HL-60 (cell line): Measurements from ENCODE around the gene TMEM120B.
"Not testable (repeated sequence)": the region's sequence is repeated elsewhere in the genome, so short reads cannot be mapped to it uniquely, and the experiment has no call there.

Experiments used
- DNase-seq, 2 experiments: peaks; one replicate each; pipeline ENCODE4 v3.0.0-alpha.2; 2010 to 2020; ENCODE audit warnings: low read depth in 1 of 2, low spot score in 1 of 2
- H3K27ac ChIP-seq: fragments of 250-450 bp; sonication (Bioruptor Pico); replicated peaks from 2 replicates; pipeline ENCODE4 v1.5.1; 2020; ENCODE audit warnings: mild to moderate bottlenecking, moderate library complexity
- H3K27me3 ChIP-seq: fragments of 250-450 bp; sonication (Bioruptor Pico); 2 replicates; pipeline ENCODE4 v1.5.1; 2021; ENCODE audit warnings: mild to moderate bottlenecking, moderate library complexity; ENCODE audit not compliant: insufficient read depth, poor library complexity, severe bottlenecking
- H3K4me3 ChIP-seq: replicated peaks from 2 replicates; pipeline ENCODE4 v1.5.1; 2011; ENCODE audit warnings: mild to moderate bottlenecking, control low read depth, low read length; ENCODE audit not compliant: insufficient read depth
- GABPA ChIP-seq: IDR thresholded peaks from 2 replicates; pipeline ENCODE4 v1.6.1; 2012; ENCODE audit warnings: low read depth
- POLR2AphosphoS5 ChIP-seq: IDR thresholded peaks from 2 replicates; pipeline ENCODE4 v1.6.1; 2012; ENCODE audit warnings: low read depth
- SPI1 ChIP-seq: IDR thresholded peaks from 2 replicates; pipeline ENCODE4 v1.6.1; 2012; ENCODE audit warnings: low read depth, mild to moderate bottlenecking, borderline replicate concordance
- TF ChIP-seq, protein P1 (sequence below): IDR thresholded peaks from one replicate; pipeline ENCODE4 v1.5.1; 2011; ENCODE audit warnings: low read length, control low read depth, inconsistent platforms; ENCODE audit not compliant: insufficient read depth
- TF ChIP-seq, protein P2 (sequence below): IDR thresholded peaks from 2 replicates; pipeline ENCODE4 v1.6.1; 2012; ENCODE audit warnings: low read depth; ENCODE audit not compliant: insufficient replicate concordance

Gene TMEM120B

DNA sequence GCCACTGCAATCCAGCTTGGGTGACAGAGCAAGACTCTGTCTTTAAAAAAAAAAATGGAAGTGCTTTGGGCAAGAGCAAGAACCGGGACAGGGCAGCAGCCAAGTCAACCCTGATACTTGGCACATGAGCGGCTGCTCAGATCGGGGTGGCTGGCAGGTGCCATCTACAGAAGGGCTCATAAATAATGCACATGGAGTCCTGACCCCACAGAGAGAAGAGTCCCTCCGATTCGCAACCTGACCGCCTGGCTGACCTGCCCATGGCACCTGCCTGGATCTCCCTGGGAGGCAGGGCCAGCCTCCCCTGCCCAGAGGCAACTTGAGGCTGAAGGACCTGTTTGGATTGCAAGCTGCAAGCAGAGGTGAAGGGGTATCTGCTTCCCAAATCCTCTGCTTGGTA is 9.6 kb upstream of the TMEM120B start:
- DNase-seq: no peak
- no peak for TF ChIP-seq SPI1
- TF ChIP-seq, protein P1, sequence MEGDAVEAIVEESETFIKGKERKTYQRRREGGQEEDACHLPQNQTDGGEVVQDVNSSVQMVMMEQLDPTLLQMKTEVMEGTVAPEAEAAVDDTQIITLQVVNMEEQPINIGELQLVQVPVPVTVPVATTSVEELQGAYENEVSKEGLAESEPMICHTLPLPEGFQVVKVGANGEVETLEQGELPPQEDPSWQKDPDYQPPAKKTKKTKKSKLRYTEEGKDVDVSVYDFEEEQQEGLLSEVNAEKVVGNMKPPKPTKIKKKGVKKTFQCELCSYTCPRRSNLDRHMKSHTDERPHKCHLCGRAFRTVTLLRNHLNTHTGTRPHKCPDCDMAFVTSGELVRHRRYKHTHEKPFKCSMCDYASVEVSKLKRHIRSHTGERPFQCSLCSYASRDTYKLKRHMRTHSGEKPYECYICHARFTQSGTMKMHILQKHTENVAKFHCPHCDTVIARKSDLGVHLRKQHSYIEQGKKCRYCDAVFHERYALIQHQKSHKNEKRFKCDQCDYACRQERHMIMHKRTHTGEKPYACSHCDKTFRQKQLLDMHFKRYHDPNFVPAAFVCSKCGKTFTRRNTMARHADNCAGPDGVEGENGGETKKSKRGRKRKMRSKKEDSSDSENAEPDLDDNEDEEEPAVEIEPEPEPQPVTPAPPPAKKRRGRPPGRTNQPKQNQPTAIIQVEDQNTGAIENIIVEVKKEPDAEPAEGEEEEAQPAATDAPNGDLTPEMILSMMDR: no peak
- Histone ChIP-seq H3K27ac (no peak overlapping the region), H3K4me3 (no peak overlapping the region), H3K27me3 (no peaks in the 10 kb centered on the region)

DNA sequence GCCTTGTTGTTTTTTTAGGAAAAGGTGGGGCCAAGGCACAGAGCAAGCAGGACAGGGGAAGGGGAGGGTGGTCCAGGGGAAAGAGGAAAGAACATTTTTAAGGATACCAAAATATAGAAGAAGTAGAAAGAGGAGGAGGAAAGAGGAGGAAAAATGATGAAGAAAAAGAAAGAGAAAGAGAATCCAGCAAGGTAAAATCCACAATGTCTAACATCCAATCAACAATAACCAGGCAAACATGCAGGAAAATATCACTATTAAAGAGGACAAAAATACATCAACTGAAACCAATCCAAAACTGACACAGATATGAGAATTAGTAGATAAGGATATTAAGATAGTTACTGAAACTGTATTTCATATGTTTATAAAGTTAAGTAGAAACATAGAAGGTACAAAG is 7.0 kb upstream of the TMEM120B start:
- Histone ChIP-seq H3K27me3 (no peaks in the 10 kb centered on the region), H3K4me3 (no peak overlapping the region), H3K27ac (no peak overlapping the region)
- TF ChIP-seq GABPA (no peak), POLR2AphosphoS5 (no peak), SPI1 (no peak)
- TF ChIP-seq, protein P1: no peak
- TF ChIP-seq, protein P2, sequence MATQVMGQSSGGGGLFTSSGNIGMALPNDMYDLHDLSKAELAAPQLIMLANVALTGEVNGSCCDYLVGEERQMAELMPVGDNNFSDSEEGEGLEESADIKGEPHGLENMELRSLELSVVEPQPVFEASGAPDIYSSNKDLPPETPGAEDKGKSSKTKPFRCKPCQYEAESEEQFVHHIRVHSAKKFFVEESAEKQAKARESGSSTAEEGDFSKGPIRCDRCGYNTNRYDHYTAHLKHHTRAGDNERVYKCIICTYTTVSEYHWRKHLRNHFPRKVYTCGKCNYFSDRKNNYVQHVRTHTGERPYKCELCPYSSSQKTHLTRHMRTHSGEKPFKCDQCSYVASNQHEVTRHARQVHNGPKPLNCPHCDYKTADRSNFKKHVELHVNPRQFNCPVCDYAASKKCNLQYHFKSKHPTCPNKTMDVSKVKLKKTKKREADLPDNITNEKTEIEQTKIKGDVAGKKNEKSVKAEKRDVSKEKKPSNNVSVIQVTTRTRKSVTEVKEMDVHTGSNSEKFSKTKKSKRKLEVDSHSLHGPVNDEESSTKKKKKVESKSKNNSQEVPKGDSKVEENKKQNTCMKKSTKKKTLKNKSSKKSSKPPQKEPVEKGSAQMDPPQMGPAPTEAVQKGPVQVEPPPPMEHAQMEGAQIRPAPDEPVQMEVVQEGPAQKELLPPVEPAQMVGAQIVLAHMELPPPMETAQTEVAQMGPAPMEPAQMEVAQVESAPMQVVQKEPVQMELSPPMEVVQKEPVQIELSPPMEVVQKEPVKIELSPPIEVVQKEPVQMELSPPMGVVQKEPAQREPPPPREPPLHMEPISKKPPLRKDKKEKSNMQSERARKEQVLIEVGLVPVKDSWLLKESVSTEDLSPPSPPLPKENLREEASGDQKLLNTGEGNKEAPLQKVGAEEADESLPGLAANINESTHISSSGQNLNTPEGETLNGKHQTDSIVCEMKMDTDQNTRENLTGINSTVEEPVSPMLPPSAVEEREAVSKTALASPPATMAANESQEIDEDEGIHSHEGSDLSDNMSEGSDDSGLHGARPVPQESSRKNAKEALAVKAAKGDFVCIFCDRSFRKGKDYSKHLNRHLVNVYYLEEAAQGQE: no peak
- no peak for DNase-seq

DNA sequence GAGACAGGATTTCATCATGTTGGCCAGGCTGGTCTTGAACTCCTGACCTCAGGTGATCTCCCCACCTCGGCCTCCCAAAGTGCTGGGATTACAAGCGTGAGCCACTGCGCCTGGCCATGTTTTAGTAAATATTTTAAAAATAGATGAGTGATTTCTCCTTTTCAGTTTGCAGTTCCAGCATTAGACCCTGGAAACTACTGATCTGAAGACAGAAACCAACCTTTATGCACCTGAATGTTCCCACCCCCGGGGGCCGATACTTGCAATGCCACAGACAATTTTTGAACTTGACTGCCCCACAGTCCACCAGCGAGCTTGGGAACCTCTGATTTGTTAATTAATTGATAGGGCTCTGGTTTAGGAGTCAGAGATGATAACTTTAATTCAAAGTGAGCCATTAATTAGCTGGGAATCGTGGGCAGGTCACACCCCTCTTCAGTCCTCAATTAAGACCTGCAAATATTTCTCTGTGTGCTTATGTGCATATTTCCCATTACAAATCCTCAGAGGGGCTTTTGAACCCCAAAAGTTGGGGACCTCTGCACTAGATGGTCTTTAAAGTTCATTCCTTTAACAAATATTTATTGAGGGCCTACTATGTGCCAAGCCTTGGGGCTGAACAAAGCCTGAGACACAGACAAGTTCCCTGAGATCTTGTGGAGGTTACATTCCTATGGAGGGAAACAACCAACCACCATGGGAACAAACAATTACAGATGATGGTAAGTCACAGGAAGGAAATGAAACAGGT is 4.1 kb upstream of the TMEM120B start:
- no peak overlapping the region for H3K4me3 ChIP-seq
- TF ChIP-seq POLR2AphosphoS5: no peak
- no peak for TF ChIP-seq SPI1
- TF ChIP-seq GABPA: no peak
- TF ChIP-seq, protein P1: no peak
- TF ChIP-seq, protein P2: no peak
- no peak for DNase-seq
- no peaks in the 10 kb centered on the region for H3K27me3 ChIP-seq
- H3K27ac ChIP-seq: no peak overlapping the region

DNA sequence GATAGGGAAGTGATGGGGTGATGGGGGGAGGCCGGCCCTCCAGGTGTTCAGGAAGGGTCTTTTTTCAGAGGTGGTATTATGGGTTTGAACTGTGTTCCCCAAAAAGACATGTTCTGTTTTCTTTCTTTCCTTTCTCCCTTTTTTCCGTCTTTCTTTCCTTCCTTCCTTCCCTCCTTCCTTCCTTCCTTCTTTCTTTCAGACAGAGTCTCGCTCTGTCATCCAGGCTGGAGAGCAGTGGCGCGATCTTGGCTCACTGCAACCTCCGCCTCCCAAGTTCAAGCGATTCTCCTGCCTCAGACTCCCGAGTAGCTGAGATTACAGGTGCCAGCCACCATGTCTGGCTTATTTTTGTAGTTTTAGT is 3.5 kb upstream of the TMEM120B start:
- H3K27me3 ChIP-seq, DNase-seq, H3K27ac ChIP-seq, H3K4me3 ChIP-seq: not testable (repeated sequence)
